ENCODE data around the gene KCNH8.

The KCNH8 gene

GRCh38 chr3:19270481-19270880 lies 122.2 kb downstream of the KCNH8 start:
- H3K4me3 ChIP-seq (ENCODE audit: low read depth, low read length) = no peak overlapping the region

GRCh38 chr3:19272296-19272695 lies 124.0 kb downstream of the KCNH8 start:
- no peak for TF ChIP-seq CTCF (IDR thresholded peaks at IDR 0.05; ENCODE audit: low read depth, low read length)

More at GRCh38 chr3:19270481-19270880, 122.2 kb downstream of the KCNH8 start:
- TF ChIP-seq CTCF (IDR thresholded peaks at IDR 0.05; ENCODE audit: low read depth, low read length) = no peak

GRCh38 chr3:19273091-19273490 lies 124.8 kb downstream of the KCNH8 start:
- TF ChIP-seq CTCF (IDR thresholded peaks at IDR 0.05; ENCODE audit: low read depth, low read length) = no peak
- H3K4me3 ChIP-seq (ENCODE audit: low read depth, low read length) = no peak overlapping the region

More at GRCh38 chr3:19272296-19272695, 124.0 kb downstream of the KCNH8 start:
- H3K4me3 ChIP-seq (ENCODE audit: low read depth, low read length) = no peak overlapping the region

DNA sequence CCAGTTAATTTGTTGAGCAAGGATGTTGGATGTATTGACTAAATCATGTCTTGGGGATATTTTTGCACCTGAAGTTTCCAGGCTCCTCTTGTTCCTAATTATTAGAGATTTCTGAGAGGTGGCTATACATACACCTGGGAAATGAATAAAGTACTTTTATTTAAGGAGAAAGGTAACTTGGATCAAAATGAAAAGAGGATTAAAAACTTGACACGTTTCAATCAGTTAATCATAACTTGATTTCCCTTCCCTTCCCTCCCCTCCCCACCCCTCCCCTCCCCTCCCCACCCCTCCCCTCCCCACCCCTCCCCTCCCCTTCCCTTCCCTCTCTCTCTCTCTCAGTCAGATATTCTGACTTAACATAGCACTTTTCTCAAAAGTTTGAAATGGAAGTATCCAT lies 126.3 kb downstream of the KCNH8 start:
- no peak for TF ChIP-seq CTCF (IDR thresholded peaks at IDR 0.05; ENCODE audit: low read depth, low read length)
- H3K4me3 ChIP-seq (ENCODE audit: low read depth, low read length) = no peak overlapping the region

GRCh38 chr3:19284974-19285373 lies 136.7 kb downstream of the KCNH8 start:
- TF ChIP-seq CTCF (IDR thresholded peaks at IDR 0.05; ENCODE audit: low read depth, low read length) = no peak
- no peak overlapping the region for H3K4me3 ChIP-seq (ENCODE audit: low read depth, low read length)

DNA sequence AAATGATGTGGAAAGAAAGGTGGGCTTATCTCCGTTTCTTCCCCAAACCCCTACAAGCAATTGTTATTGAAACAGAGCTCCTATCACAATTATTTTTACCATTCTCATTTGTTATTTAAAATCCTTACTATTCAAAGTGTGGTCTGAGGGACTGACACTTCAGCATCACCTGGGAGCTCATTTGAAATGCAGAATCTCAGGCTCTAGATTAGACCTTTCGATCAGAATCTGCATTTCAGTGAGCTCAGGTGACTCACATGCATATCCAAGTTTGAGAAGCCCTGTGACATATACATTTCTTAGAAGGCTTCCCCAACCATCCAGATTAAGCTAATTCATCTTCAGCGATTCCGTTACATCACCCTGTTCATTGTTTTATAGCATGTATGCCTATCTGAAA lies 145.0 kb downstream of the KCNH8 start:
- no peak overlapping the region for H3K4me3 ChIP-seq (ENCODE audit: low read depth, low read length)
- TF ChIP-seq CTCF (IDR thresholded peaks at IDR 0.05; ENCODE audit: low read depth, low read length) = no peak

DNA sequence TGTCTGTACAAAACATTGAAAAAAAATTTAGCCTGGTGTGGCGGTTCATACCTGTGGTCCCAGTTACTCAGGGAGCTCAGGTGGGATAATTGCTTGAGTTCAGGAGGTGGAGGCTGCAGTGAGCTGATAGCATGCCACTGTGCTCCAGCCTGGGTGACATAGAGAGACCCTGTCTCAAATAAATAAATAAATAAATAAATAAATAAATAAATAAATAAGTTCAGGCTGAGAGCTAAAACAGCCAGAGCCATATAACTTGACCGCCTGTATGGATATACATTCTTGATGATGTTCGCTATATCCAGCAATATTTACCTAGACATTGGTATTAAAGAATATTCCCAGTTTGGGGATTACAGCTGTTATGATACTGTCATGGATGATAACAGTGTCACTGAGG lies 146.9 kb downstream of the KCNH8 start:
- TF ChIP-seq CTCF (IDR thresholded peaks at IDR 0.05; ENCODE audit: low read depth, low read length) = no peak
- no peak overlapping the region for H3K4me3 ChIP-seq (ENCODE audit: low read depth, low read length)
